ENCODE results near the gene ZNF646.

Gene ZNF646

DNA sequence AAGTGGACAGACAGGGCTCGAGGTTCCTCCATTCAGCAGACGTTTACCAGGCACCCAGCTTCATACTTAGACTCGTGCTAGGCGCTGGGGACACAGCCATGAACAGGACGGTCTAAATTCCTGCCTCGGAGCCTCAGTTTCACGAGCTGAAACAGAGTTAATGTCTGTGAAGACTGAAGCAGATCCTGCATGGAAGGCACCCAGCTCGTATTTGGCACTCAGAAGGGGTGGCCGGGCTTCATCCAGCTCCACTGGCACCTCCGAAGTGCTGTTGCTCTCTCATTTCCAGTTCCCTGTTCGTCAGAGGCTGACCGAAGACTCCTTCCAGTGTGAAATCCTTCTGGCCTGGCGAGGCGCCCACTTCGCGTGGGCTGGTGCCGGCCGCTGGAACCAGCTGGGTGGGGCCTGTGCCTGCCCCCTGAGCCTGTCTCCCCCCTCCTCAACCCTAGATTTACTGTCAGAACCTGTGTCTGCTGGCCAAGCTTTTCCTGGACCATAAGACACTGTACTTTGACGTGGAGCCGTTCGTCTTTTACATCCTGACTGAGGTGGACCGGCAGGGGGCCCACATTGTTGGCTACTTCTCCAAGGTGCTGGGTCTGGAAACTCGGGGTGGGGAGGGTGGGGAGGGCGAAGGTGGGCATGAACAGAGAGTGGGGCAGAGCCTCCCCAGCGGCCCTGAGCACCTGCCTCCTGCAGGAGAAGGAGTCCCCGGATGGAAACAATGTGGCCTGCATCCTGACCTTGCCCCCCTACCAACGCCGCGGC, 55.5 kb downstream of the ZNF646 start:
- H3K4me3 ChIP-seq (ENCODE audit: low read depth in 1 of 5, low read length in 5 of 5), result no peak overlapping the region
- H3K27me3 ChIP-seq (ENCODE audit: control insufficient read depth in 5 of 5, insufficient read depth in 4 of 5, low read length in 5 of 5), result peaks cover 0 to 5% (median under 1%) of the 10 kb centered on the region in 5 donors
- peaks cover 0 to 42% (median 15%) of the 10 kb centered on the region in 5 donors for H3K4me1 ChIP-seq (ENCODE audit: control insufficient read depth in 5 of 5, insufficient read depth in 5 of 5, low read length in 5 of 5)
- H3K9me3 ChIP-seq (ENCODE audit: control insufficient read depth in 5 of 5, low read length in 5 of 5), result no peaks in the 10 kb centered on the region
- peak overlapping the region in 3 of 5 donors; percentile 22 to 53 (median 35) for H3K9ac ChIP-seq (ENCODE audit: low read length in 5 of 5)
- H3K36me3 ChIP-seq (ENCODE audit: control insufficient read depth in 5 of 5, insufficient read depth in 5 of 5, low read length in 5 of 5), result peaks cover 0 to 71% (median 62%) of the 10 kb centered on the region in 5 donors
- H3K27ac ChIP-seq (ENCODE audit: low read depth, low read length), result peak overlapping the region; percentile 34

DNA sequence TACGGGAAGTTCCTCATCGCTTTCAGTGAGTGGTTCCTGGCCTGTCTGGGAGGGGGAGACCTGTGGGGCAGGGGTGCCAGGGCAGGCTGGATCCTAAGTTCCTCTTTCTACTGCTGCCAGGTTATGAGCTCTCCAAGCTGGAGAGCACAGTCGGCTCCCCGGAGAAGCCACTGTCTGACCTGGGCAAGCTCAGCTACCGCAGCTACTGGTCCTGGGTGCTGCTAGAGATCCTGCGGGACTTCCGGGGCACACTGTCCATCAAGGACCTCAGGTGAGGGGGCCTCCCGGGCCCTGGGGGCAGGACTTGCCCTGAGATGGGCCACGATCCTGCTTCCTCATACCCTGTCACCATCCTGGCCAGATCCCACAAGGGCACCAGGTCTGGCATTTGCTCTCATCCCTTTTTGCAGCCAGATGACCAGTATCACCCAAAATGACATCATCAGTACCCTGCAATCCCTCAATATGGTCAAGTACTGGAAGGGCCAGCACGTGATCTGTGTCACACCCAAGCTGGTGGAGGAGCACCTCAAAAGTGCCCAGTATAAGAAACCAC, 56.2 kb downstream of the ZNF646 start:
- peaks cover 0 to 44% (median 19%) of the 10 kb centered on the region in 5 donors for H3K4me1 ChIP-seq (ENCODE audit: control insufficient read depth in 5 of 5, insufficient read depth in 5 of 5, low read length in 5 of 5)
- peaks cover 0 to 10% (median 6%) of the 10 kb centered on the region in 5 donors for H3K27me3 ChIP-seq (ENCODE audit: control insufficient read depth in 5 of 5, insufficient read depth in 4 of 5, low read length in 5 of 5)
- H3K27ac ChIP-seq (ENCODE audit: low read depth, low read length), result no peak overlapping the region
- peaks cover 0 to 68% (median 60%) of the 10 kb centered on the region in 5 donors for H3K36me3 ChIP-seq (ENCODE audit: control insufficient read depth in 5 of 5, insufficient read depth in 5 of 5, low read length in 5 of 5)
- no peaks in the 10 kb centered on the region for H3K9me3 ChIP-seq (ENCODE audit: control insufficient read depth in 5 of 5, low read length in 5 of 5)
- peak overlapping the region in 1 of 5 donors; percentile 36 for H3K9ac ChIP-seq (ENCODE audit: low read length in 5 of 5)
- H3K4me3 ChIP-seq (ENCODE audit: low read depth in 1 of 5, low read length in 5 of 5), result no peak overlapping the region

DNA sequence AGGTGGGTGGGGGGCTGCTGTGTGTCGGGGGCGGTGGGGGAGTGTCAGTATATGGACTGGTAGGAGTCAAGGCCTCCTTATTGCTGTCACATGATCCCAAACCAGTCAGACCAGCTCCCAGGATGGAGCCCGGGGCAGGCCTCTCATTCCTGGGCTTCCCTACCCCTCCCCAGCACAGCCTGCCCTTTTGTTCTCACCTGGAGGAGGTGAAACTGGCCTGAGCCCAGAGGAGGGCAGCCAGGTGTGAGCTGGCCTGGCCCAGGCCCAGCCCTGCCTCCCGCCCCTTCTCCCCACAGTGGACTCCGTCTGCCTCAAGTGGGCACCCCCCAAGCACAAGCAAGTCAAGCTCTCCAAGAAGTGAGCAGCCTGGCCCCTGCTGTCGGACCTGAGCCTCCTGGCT, 56.7 kb downstream of the ZNF646 start:
- Histone ChIP-seq H3K9me3 (ENCODE audit: control insufficient read depth in 5 of 5, low read length in 5 of 5) (no peaks in the 10 kb centered on the region), H3K27ac (ENCODE audit: low read depth, low read length) (no peak overlapping the region), H3K9ac (ENCODE audit: low read length in 5 of 5) (no peak overlapping the region), H3K4me3 (ENCODE audit: low read depth in 1 of 5, low read length in 5 of 5) (no peak overlapping the region), H3K36me3 (ENCODE audit: control insufficient read depth in 5 of 5, insufficient read depth in 5 of 5, low read length in 5 of 5) (peaks cover 0 to 67% (median 60%) of the 10 kb centered on the region in 5 donors), H3K4me1 (ENCODE audit: control insufficient read depth in 5 of 5, insufficient read depth in 5 of 5, low read length in 5 of 5) (peaks cover 0 to 44% (median 19%) of the 10 kb centered on the region in 5 donors), H3K27me3 (ENCODE audit: control insufficient read depth in 5 of 5, insufficient read depth in 4 of 5, low read length in 5 of 5) (peaks cover 0 to 12% (median 9%) of the 10 kb centered on the region in 5 donors)

DNA sequence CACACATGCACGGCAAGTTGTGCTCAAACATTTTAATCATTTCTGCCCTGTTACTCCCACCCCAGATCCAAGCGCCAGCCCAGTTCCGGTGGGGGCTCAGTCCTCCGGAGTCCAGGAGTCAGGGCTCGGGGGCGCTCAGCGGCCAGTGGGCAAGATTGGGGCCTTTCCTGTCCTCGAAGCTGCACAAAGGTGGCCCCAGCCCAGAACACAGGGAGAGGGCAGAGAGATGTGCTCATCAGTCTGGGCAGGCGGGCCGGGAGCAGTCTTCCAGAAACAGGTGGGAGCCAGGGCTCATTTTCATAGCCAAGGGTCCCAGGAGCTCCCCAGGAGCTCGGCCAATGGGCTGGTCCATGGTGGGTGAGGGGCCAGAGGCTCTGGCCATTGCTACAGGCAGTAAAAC, 57.2 kb downstream of the ZNF646 start:
- H3K4me3 ChIP-seq (ENCODE audit: low read depth in 1 of 5, low read length in 5 of 5), result no peak overlapping the region
- H3K9ac ChIP-seq (ENCODE audit: low read length in 5 of 5), result no peak overlapping the region
- H3K9me3 ChIP-seq (ENCODE audit: control insufficient read depth in 5 of 5, low read length in 5 of 5), result no peaks in the 10 kb centered on the region
- H3K4me1 ChIP-seq (ENCODE audit: control insufficient read depth in 5 of 5, insufficient read depth in 5 of 5, low read length in 5 of 5), result peaks cover 0 to 44% (median 19%) of the 10 kb centered on the region in 5 donors
- H3K36me3 ChIP-seq (ENCODE audit: control insufficient read depth in 5 of 5, insufficient read depth in 5 of 5, low read length in 5 of 5), result peaks cover 0 to 65% (median 60%) of the 10 kb centered on the region in 5 donors
- H3K27me3 ChIP-seq (ENCODE audit: control insufficient read depth in 5 of 5, insufficient read depth in 4 of 5, low read length in 5 of 5), result peaks cover 0 to 12% (median 9%) of the 10 kb centered on the region in 5 donors
- no peak overlapping the region for H3K27ac ChIP-seq (ENCODE audit: low read depth, low read length)

DNA sequence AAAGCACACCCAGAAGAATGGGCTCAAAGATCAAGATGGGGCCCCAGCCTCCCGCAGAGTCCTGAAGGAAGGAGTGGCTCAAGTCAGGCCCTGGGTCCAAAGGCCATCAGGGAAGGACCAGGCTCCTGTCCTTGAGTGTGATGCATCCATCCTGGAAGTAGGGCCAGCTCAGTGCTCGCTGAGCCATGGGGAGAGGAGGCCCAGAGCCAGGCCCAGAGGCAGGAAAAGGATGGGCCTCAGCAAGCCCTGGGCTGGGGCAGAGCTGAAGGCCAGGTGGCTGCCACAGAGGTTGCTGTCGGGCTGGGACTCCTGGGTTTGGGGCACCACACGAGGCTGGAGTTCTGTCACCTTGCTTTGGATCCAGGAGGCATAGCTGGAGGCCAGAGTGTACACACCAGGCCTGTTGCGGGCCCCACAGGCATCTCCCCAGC, 57.6 kb downstream of the ZNF646 start:
- Histone ChIP-seq H3K4me3 (ENCODE audit: low read depth in 1 of 5, low read length in 5 of 5) (no peak overlapping the region), H3K27me3 (ENCODE audit: control insufficient read depth in 5 of 5, insufficient read depth in 4 of 5, low read length in 5 of 5) (peaks cover 0 to 12% (median 9%) of the 10 kb centered on the region in 5 donors), H3K9ac (ENCODE audit: low read length in 5 of 5) (no peak overlapping the region), H3K27ac (ENCODE audit: low read depth, low read length) (no peak overlapping the region), H3K4me1 (ENCODE audit: control insufficient read depth in 5 of 5, insufficient read depth in 5 of 5, low read length in 5 of 5) (peaks cover 0 to 44% (median 19%) of the 10 kb centered on the region in 5 donors), H3K36me3 (ENCODE audit: control insufficient read depth in 5 of 5, insufficient read depth in 5 of 5, low read length in 5 of 5) (peaks cover 0 to 64% (median 58%) of the 10 kb centered on the region in 5 donors), H3K9me3 (ENCODE audit: control insufficient read depth in 5 of 5, low read length in 5 of 5) (no peaks in the 10 kb centered on the region)

DNA sequence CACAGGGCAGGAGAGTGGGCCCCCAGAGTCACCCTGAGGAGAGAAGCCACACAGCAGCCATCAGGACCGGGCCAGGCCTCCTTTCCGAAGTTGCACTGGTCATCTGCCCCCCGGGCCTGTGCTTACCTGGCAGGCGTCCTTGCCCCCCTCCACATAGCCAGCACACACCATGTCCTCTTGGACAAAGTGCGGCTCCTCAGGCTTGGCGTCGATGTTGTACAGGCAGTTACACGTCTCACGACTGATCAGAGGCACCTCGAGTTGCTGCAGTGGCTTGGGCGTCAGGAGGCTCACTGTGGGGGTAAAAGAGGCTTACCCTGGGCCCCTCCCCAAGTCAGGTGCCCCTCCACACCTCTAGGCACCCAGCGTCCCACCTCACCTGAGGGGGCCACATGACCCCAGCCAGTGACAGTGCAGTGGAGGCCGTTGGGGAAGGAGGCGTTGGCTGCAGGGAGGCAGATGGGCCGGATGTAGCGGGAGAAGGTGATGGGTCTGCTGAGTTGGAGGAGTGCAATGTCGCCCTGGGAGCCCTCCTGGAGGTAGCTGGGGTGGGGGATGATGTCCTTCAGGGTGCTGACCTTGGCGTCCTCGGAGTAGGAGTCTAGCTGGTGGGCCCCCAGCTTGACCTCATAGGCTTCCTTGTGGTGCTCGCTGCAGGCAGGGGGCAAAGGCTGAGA, 58.2 kb downstream of the ZNF646 start:
- peaks cover 0 to 44% (median 19%) of the 10 kb centered on the region in 5 donors for H3K4me1 ChIP-seq (ENCODE audit: control insufficient read depth in 5 of 5, insufficient read depth in 5 of 5, low read length in 5 of 5)
- peaks cover 0 to 58% (median 52%) of the 10 kb centered on the region in 5 donors for H3K36me3 ChIP-seq (ENCODE audit: control insufficient read depth in 5 of 5, insufficient read depth in 5 of 5, low read length in 5 of 5)
- no peak overlapping the region for H3K4me3 ChIP-seq (ENCODE audit: low read depth in 1 of 5, low read length in 5 of 5)
- H3K27me3 ChIP-seq (ENCODE audit: control insufficient read depth in 5 of 5, insufficient read depth in 4 of 5, low read length in 5 of 5), result peaks cover 0 to 12% (median 9%) of the 10 kb centered on the region in 5 donors
- H3K27ac ChIP-seq (ENCODE audit: low read depth, low read length), result no peak overlapping the region
- H3K9ac ChIP-seq (ENCODE audit: low read length in 5 of 5), result no peak overlapping the region
- H3K9me3 ChIP-seq (ENCODE audit: control insufficient read depth in 5 of 5, low read length in 5 of 5), result no peaks in the 10 kb centered on the region

DNA sequence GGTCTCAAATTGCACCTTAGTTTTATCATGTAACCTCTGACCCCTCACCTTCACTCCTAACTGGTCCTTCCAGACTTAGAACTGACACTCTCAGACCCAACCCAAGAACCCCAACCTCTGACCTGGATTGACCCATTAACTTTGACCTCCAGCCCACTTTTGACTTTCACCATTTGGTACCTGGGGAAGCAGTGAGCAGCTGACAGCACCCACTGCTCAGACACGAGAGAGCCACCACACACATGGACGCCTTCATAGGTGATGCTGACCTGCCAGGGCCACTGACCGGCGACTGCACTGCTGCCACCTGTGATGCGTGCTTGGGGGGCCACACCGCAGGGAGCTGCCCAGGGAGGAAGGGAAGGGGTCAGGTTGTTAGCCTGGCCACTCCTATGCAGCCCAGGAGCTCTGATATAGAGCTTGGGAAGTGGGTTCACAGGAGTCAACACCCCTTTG, 58.9 kb downstream of the ZNF646 start:
- no peak overlapping the region for H3K4me3 ChIP-seq (ENCODE audit: low read depth in 1 of 5, low read length in 5 of 5)
- peaks cover 0 to 52% (median 46%) of the 10 kb centered on the region in 5 donors for H3K36me3 ChIP-seq (ENCODE audit: control insufficient read depth in 5 of 5, insufficient read depth in 5 of 5, low read length in 5 of 5)

More for the DNA sequence above, 58.9 kb downstream of the ZNF646 start:
- Histone ChIP-seq H3K27me3 (ENCODE audit: control insufficient read depth in 5 of 5, insufficient read depth in 4 of 5, low read length in 5 of 5) (peaks cover 0 to 12% (median 9%) of the 10 kb centered on the region in 5 donors), H3K9me3 (ENCODE audit: control insufficient read depth in 5 of 5, low read length in 5 of 5) (no peaks in the 10 kb centered on the region), H3K9ac (ENCODE audit: low read length in 5 of 5) (no peak overlapping the region), H3K4me1 (ENCODE audit: control insufficient read depth in 5 of 5, insufficient read depth in 5 of 5, low read length in 5 of 5) (peaks cover 0 to 38% (median 15%) of the 10 kb centered on the region in 5 donors), H3K27ac (ENCODE audit: low read depth, low read length) (no peak overlapping the region)

Data from subcutaneous abdominal adipose tissue (tissue), 5 donors.